GM19193 (cell line): ENCODE measurements around the gene ARHGAP15.

Source experiments
- POLR2A ChIP-seq: IDR thresholded peaks from 4 replicates; pipeline ENCODE4 v1.6.1; 2011; ENCODE audit not compliant: insufficient read depth, insufficient read length; ENCODE audit errors: extremely low read depth

The ARHGAP15 gene

GRCh38 chr2:143700865-143701264 is 571.6 kb downstream of the ARHGAP15 start:
- TF ChIP-seq POLR2A, result no peak

- TF ChIP-seq POLR2A, result no peak
Measured at GRCh38 chr2:143701785-143702184, 572.6 kb downstream of the ARHGAP15 start.

- TF ChIP-seq POLR2A, result no peak
Measured at GRCh38 chr2:143702931-143703330, 573.7 kb downstream of the ARHGAP15 start.

- no peak for TF ChIP-seq POLR2A
Measured at GRCh38 chr2:143704451-143705106, 575.4 kb downstream of the ARHGAP15 start.

- no peak for TF ChIP-seq POLR2A
Measured at GRCh38 chr2:143705108-143705707, 576.0 kb downstream of the ARHGAP15 start.

- no peak for TF ChIP-seq POLR2A
Measured at GRCh38 chr2:143706354-143706753, 577.1 kb downstream of the ARHGAP15 start.

DNA sequence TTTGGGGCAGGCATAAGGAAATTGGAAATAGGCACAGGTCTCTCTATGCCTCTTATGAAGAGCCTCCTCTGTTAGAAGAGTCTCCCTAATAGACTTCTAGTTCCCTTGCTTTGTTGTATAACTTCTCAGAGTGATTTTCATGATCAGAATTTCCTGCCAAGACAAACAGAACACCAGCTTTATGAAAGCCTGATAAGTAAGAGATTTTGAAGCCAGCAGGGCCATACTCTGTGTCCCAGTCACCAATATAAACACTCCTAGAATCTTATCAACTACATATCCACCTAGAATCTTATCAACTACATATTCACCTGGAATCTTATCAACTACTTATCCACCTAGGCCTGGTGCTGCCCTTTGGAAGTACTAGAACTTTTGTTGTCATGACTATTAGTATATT is 579.5 kb downstream of the ARHGAP15 start:
- TF ChIP-seq POLR2A, result no peak

- no peak for TF ChIP-seq POLR2A
Measured at GRCh38 chr2:143710196-143710595, 581.0 kb downstream of the ARHGAP15 start.

- no peak for TF ChIP-seq POLR2A
Measured at GRCh38 chr2:143710879-143711278, 581.7 kb downstream of the ARHGAP15 start.

DNA sequence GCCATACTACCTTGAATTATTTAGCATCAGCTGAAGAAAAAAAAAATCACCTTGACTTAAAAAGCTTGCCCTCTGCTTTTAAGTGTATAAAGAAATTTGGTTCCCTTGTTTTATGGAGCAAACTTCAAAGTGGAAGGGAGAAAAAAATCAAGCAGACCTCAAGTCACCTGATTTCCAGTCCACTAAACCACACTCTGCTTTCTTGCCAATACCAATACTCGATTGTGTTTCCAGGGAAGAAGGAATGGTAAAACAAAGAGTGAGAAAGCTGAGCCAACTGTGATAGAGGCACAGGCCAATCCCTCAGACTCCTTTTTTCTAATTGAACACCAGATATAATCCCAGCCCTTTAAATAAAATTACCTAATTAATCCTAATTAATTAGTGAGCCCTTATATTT is 587.3 kb downstream of the ARHGAP15 start:
- no peak for TF ChIP-seq POLR2A

- TF ChIP-seq POLR2A, result no peak
Measured at GRCh38 chr2:143717053-143717452, 587.8 kb downstream of the ARHGAP15 start.

DNA sequence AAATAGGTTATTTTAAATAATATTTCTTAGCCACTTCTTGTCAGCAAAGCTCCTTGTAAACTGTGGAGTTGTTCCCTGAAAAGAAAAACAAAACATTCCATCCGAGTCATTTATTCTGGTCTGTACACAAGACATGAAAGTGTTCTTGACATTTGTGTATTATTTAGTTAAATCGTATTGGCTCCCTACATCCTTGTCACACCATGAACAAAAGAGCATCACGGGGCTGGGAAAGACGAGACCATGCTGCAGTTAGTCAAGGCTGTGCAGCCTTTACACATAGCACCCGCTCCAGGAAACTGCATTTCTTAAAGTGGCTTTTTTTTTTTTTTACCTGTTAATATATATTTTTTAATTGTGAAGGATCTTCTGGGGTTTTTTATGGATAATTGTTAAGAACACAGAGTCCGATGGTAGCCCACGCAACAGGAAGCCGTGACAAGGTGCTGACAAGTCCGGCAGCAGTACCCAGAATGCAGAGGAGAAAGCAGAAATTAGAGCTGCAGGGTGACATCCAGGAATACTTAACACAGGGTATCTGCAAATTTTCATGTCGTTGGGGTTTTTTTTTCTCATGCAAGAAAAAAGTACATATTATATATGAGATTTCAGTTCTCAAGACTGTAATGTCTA is 588.4 kb downstream of the ARHGAP15 start:
- TF ChIP-seq POLR2A, result no peak

- TF ChIP-seq POLR2A, result no peak
Measured at GRCh38 chr2:143718745-143719144, 589.5 kb downstream of the ARHGAP15 start.

DNA sequence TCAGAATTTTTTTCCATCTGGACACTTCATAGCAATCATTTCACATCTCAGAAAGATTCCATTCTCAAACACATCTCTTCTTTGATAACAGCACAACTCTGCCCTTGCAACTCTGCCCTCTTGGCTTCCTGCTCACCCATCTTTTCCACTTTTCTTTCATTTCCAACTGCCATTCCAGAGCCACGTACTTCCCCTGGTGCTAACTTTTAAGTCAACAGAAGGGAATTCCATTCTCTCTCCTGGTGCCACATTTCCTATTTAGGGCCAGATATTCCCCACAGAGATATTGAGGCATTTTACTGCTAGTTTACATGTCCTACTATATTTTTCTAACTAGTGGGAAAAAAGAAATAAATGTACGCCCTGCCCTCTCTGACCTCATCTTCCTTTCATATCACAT is 590.2 kb downstream of the ARHGAP15 start:
- no peak for TF ChIP-seq POLR2A

DNA sequence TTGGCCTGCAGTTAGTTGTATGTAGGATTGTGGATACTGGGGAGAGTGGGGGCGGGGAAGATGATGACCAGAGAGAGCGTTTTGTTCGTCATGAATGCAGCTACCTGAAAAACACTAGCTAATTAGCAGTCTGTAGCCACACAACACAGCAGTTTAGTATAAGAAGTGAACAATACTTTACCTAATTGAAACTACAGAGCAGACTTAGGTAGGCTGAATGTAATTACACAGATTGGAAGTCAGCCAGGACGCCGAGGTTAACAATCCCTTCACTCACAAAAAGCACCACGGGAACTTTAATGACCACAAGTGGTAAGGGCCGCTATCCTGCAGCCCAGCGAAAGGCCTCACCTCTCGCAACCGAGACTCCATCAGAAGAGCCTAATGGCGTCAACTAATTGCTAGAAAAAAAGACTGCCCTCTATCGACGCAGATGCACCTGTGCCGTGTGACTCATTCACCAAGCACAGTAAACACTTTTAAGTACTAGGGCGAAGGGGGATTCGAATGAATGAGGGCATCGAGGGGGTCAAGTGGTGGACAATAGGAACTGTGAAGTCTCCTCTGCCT is 591.0 kb downstream of the ARHGAP15 start:
- no peak for TF ChIP-seq POLR2A

DNA sequence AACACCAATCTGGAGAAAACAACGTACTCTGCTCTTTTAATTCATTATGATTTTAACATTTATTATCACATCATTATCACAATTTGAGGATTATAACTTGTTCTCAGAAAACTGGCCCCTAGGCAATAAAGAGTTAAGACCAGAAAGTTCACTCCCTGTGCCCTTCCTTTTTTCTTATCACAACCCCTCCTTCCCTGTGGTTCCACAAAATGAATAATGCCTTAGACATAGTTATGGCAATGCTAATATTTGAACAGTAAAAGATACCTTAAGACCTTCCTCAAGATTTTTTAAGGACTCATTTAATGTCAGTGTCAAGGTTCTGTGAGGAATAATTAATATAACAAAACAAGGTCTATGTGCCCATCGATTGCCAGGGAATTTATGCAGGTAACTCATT is 596.2 kb downstream of the ARHGAP15 start:
- no peak for TF ChIP-seq POLR2A
